DOHH2 (cell line): ENCODE results near the gene MBD3.

Experiments used
- CTCF ChIP-seq: fragments of 200-600 bp; sonication (generic); IDR thresholded peaks from one replicate; pipeline ENCODE4 v1.5.1; 2014; ENCODE audit warnings: antibody characterized with exemption, mild to moderate bottlenecking, low read depth, low read length; ENCODE audit not compliant: poor library complexity, severe bottlenecking
- EZH2phosphoT487 ChIP-seq: fragments of 200-600 bp; sonication (generic); IDR thresholded peaks from 2 replicates; pipeline ENCODE4 v1.6.1; 2017; ENCODE audit warnings: borderline replicate concordance, mild to moderate bottlenecking, antibody characterized with exemption, low read length, moderate library complexity, mixed read lengths

GRCh38 chr19:1575323-1576241, 17.1 kb downstream of the MBD3 start:
- no peak for TF ChIP-seq CTCF
- no peak for TF ChIP-seq EZH2phosphoT487
